Tibial nerve (tissue), 4 donors: ENCODE data around the gene DYNC1H1. TPM values are rescaled to one million over a fixed set of nuclear protein-coding genes. Genes with fewer than 3 reads are reported as not detected.

Source experiments
- DNase-seq, 2 donors: peaks; one replicate each; pipeline ENCODE4 v3.0.0-alpha.2; 2019; ENCODE audit warnings: low spot score in 2 of 2
- H3K27ac ChIP-seq, 4 donors: fragments of 200-600 bp; sonication (generic) in 3 of 4; one replicate each; pipeline ENCODE4 v1.5.1; 2017 to 2019; ENCODE audit warnings: mild to moderate bottlenecking in 1 of 4
- H3K27me3 ChIP-seq, 2 donors: fragments of 200-600 bp; sonication (generic) in 1 of 2; one replicate each; pipeline versions ENCODE4 v1.5.1 to v1.6.0; 2017 to 2019
- H3K36me3 ChIP-seq, 3 donors: fragments of 200-600 bp; sonication (generic); one replicate each; pipeline ENCODE4 v1.5.1; 2018 to 2019
- H3K4me1 ChIP-seq, 4 donors: fragments of 200-600 bp; sonication (generic) in 3 of 4; one replicate each; pipeline ENCODE4 v1.5.1; 2017 to 2019
- H3K4me3 ChIP-seq, 4 donors: fragments of 200-600 bp; sonication (generic) in 3 of 4; one replicate each; pipeline ENCODE4 v1.5.1; 2017 to 2019; ENCODE audit warnings: mild to moderate bottlenecking in 1 of 4, moderate library complexity in 1 of 4
- H3K9me3 ChIP-seq, 4 donors: fragments of 200-600 bp; sonication (generic) in 3 of 4; one replicate each; pipeline ENCODE4 v1.5.1; 2017 to 2019
- CTCF ChIP-seq, 5 experiments: fragments of 200-600 bp in 3 of 5; fragments of 450-650 bp in 2 of 5; sonication (generic) in 3 of 5; IDR thresholded peaks; one replicate each; pipeline ENCODE4 v1.5.1; 2016 to 2019; ENCODE audit warnings: antibody characterized with exemption in 5 of 5, mild to moderate bottlenecking in 3 of 5, moderate library complexity in 2 of 5
- EP300 ChIP-seq, 2 donors: sonication (generic); formaldehyde crosslinking; IDR thresholded peaks; one replicate each; pipeline ENCODE4 v1.6.1; 2017; ENCODE audit warnings: antibody characterized with exemption in 2 of 2, mild to moderate bottlenecking in 1 of 2
- POLR2A ChIP-seq, 2 donors: fragments of 450-650 bp; IDR thresholded peaks; one replicate each; pipeline ENCODE4 v1.6.1; 2017; ENCODE audit warnings: antibody characterized with exemption in 2 of 2, mild to moderate bottlenecking in 2 of 2, moderate library complexity in 2 of 2
- WGBS, 2 donors: methylation state at CpG; one replicate each; pipeline ENCODE4 v1.1.5; 2018; 5-methylcytosine and 5-hydroxymethylcytosine counted together
- total RNA-seq, 4 donors: library from RNA; depleted of rRNA; stranded (reverse); fragments of >200 nt; gene quantifications; one replicate each; pipeline ENCODE4 v1.1.0, GENCODE V29; 2016

The DYNC1H1 gene
- total RNA-seq, 4 donors from 2014 or later: 506 to 690 (median 631) TPM

DNA sequence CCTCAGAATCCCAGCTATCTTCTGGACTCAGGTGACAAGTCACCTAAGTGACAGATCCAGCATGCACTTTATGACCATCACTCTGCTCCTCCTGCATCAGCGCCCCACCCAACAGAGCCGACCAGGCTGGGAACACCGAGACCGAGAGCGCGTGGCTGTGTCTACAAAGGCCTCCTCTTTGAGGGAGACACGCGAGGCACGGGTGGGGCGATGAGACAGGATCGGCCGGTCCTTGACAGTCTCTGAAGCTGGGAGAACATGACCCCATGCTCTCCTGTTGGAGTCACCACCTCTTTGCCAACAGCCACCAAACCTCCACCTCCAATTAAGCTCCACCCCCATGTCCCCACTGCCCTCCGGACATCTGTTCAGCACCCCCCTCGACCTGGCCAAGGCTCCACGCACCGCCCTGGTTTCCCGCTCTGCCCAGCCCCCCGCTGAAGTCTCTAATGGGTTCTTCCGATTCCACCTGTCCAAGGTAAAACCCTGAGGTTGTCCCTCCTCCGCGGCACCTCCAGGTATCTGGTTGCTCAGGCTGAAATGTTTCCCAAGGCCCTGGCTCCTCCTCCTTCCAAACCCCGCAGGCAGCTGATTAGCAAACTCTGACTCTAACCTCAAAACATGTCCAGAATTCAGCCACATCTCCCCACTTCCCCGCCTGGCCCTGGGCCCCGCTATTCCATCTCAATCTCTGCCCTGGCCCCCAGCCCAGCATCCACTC is 91.0 kb downstream of the DYNC1H1 start:
- 84 to 85% methylated on average over 24 of the region's 24 CpGs for WGBS, 2 donors
- Histone ChIP-seq H3K4me1 (peaks cover 0 to 6% (median 0%) of the 10 kb centered on the region in 4 donors), H3K9me3 (no peaks in the 10 kb centered on the region), H3K27me3 (no peaks in the 10 kb centered on the region), H3K36me3 (peaks cover 3 to 50% (median 13%) of the 10 kb centered on the region in 3 donors), H3K4me3 (no peak overlapping the region), H3K27ac (no peak overlapping the region)
- TF ChIP-seq EP300 (IDR thresholded peaks at IDR 0.05) (no peak), CTCF (IDR thresholded peaks at IDR 0.05) (no peak), POLR2A (IDR thresholded peaks at IDR 0.05) (no peak)
- DNase-seq: no peak

GRCh38 chr14:102056694-102057442 is 92.5 kb downstream of the DYNC1H1 start:
- H3K27me3 ChIP-seq: no peaks in the 10 kb centered on the region
- WGBS, 2 donors: 84 to 89% methylated on average over 31 of the region's 31 CpGs
- peaks cover 0 to 35% (median 8%) of the 10 kb centered on the region in 3 donors for H3K36me3 ChIP-seq
- peaks cover 0 to 6% (median 0%) of the 10 kb centered on the region in 4 donors for H3K4me1 ChIP-seq
- no peak overlapping the region for H3K27ac ChIP-seq
- no peak overlapping the region for H3K4me3 ChIP-seq
- TF ChIP-seq CTCF (IDR thresholded peaks at IDR 0.05): no peak
- TF ChIP-seq EP300 (IDR thresholded peaks at IDR 0.05): no peak
- TF ChIP-seq POLR2A (IDR thresholded peaks at IDR 0.05): no peak
- H3K9me3 ChIP-seq: no peaks in the 10 kb centered on the region
- no peak for DNase-seq

DNA sequence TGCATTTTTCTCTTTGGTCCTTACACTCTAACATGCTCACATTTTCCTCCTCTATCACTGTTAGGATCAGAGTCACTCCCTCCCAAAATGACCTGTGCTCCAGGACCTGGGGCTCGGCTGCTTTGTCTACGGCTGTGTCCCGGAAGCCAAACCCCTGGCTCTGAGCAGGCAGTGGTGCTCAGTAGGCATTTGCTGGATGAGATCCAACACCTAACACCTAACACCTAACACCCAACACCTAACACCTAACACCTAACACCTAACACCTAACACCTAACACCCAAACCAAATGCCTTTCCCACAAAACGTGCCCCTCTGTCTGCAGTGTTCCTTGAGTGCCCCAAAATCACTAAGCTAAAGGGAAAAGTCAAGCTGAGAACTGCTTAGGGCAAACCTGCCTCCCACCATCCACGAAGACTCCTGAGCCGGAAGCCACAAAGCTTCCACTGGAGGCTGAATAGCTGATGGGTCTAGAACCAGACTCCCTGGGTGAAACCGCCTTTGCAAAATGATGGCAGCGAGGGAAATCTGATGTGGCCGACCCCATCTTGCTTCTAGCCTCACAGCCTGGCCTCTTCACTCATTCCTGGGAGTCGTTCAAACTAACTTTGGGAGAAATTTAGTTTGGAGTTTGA is 93.2 kb downstream of the DYNC1H1 start:
- DNase-seq: no peak
- Histone ChIP-seq H3K4me3 (no peak overlapping the region), H3K27ac (no peak overlapping the region), H3K4me1 (peaks cover 0 to 8% (median under 1%) of the 10 kb centered on the region in 4 donors), H3K36me3 (peaks cover 0 to 28% (median under 1%) of the 10 kb centered on the region in 3 donors), H3K27me3 (no peaks in the 10 kb centered on the region), H3K9me3 (no peaks in the 10 kb centered on the region)
- TF ChIP-seq POLR2A (IDR thresholded peaks at IDR 0.05): no peak
- TF ChIP-seq EP300 (IDR thresholded peaks at IDR 0.05): no peak
- no peak for TF ChIP-seq CTCF (IDR thresholded peaks at IDR 0.05)
- 45 to 46% methylated on average over 6 to 10 of the region's 10 CpGs for WGBS, 2 donors

DNA sequence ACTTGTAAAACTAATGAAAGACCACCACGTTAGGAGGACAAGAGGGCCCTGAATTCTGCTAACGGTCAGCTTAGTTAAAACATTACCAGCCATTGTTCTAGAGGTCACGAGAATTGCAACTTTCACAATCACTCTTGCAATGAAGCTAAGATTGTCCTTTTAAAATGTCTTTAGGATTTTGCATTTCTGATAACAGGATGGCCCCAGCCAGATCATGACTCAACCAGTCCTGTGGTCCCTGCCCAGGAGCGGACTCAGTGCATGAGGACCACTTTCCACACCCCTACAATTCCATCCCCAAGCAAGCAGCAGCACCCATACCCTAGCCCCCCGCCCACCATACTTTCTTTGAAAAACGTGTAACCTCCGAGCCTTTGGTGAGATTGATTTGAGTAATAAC is 93.8 kb downstream of the DYNC1H1 start:
- WGBS, 2 donors: 42 to 50% methylated on average over 7 of the region's 7 CpGs
- H3K27me3 ChIP-seq: no peaks in the 10 kb centered on the region
- no peaks in the 10 kb centered on the region for H3K9me3 ChIP-seq
- peaks cover 0 to 14% (median 5%) of the 10 kb centered on the region in 4 donors for H3K4me1 ChIP-seq
- no peak for TF ChIP-seq POLR2A (IDR thresholded peaks at IDR 0.05)
- TF ChIP-seq CTCF (IDR thresholded peaks at IDR 0.05): no peak
- no peak for TF ChIP-seq EP300 (IDR thresholded peaks at IDR 0.05)
- H3K27ac ChIP-seq: no peak overlapping the region
- no peak for DNase-seq
- peaks cover 0 to 22% (median 0%) of the 10 kb centered on the region in 3 donors for H3K36me3 ChIP-seq
- no peak overlapping the region for H3K4me3 ChIP-seq
